HCT116 (cell line): ENCODE data around the gene EPHA1. TPM values are rescaled to one million over a fixed set of nuclear protein-coding genes. Genes with fewer than 3 reads are reported as not detected.

Experiments
- ATAC-seq: fragments of 200-7000 bp; cut with Tn5 transposase; 2 replicates; pipeline ENCODE4 v1.9.1; 2020; ENCODE audit warnings: mild to moderate bottlenecking, moderate library complexity
- BruUV-seq: library from RNA; stranded (reverse); fragments of 400-500 nt; replicated peaks from 2 replicates; lab custom pipeline; 2021; lab: Mats Ljungman, UMichigan
- CTCF ChIA-PET: fragments of 300-600 bp; sonication (Branson Sonifier 250); formaldehyde crosslinking; loops from one replicate; lab custom pipeline; 2021; ENCODE audit warnings: antibody characterized with exemption; lab: Charles Lee
- POLR2A ChIA-PET: fragments of 300-600, 350-600 bp; sonication (Branson Sonifier 250); formaldehyde crosslinking; loops from one replicate; lab custom pipeline; 2021; ENCODE audit warnings: antibody characterized with exemption; lab: Charles Lee
- RAD21 ChIA-PET, 2 experiments: fragments of 300-600 bp; sonication (Branson Sonifier 250); formaldehyde crosslinking; loops; one replicate each; lab custom pipeline; 2023; ENCODE audit warnings: low total read pairs in 2 of 2; ENCODE audit not compliant: uncharacterized antibody in 2 of 2, unreplicated experiment in 2 of 2, low non-redundant PET in 1 of 2; lab: Charles Lee
- DNase-seq: peaks from one replicate; pipeline ENCODE4 v3.0.0-alpha.2; 2010; ENCODE audit warnings: low read depth, low spot score
- H2AFZ ChIP-seq: fragments of 200-600 bp; shearing (Covaris generic), sonication (generic); 2 replicates; pipeline ENCODE4 v1.6.1; 2017; ENCODE audit warnings: low read depth, mixed run types, mixed read lengths, antibody characterized with exemption, low read length; ENCODE audit not compliant: poor library complexity, severe bottlenecking
- H3K27ac ChIP-seq: 2 replicates; pipeline ENCODE4 v1.5.1; 2012; ENCODE audit warnings: low read depth, low read length
- H3K27me3 ChIP-seq: fragments of 200-600 bp; sonication (generic); 2 replicates; pipeline ENCODE4 v1.6.1; 2016; ENCODE audit warnings: mixed run types, low read length, mixed read lengths; ENCODE audit not compliant: insufficient read depth
- H3K36me3 ChIP-seq, 2 experiments: fragments of 200-500 bp in 1 of 2; fragments of 200-600 bp in 1 of 2; sonication (Bioruptor generic) in 1 of 2; sonication (generic) in 1 of 2; 2 replicates each; pipeline versions ENCODE4 v1.5.1 to v1.6.1; 2014 to 2016; ENCODE audit warnings: low read length in 2 of 2, inconsistent platforms in 1 of 2, mixed read lengths in 1 of 2, mixed run types in 1 of 2; ENCODE audit not compliant: insufficient read depth in 2 of 2, control insufficient read depth in 1 of 2
- H3K4me1 ChIP-seq, 2 experiments: fragments of 200-600 bp in 1 of 2; sonication (generic) in 1 of 2; 2 replicates each; pipeline versions ENCODE4 v1.5.1 to v1.6.1; 2012 to 2017; ENCODE audit warnings: low read length in 2 of 2, inconsistent platforms in 1 of 2, mild to moderate bottlenecking in 1 of 2, mixed read lengths in 1 of 2, mixed run types in 1 of 2, moderate library complexity in 1 of 2; ENCODE audit not compliant: insufficient read depth in 2 of 2, control insufficient read depth in 1 of 2
- H3K4me2 ChIP-seq: fragments of 200-600 bp; sonication (generic); 2 replicates; pipeline ENCODE4 v1.6.1; 2017; ENCODE audit warnings: mixed run types, low read length, mixed read lengths
- H3K4me3 ChIP-seq, 2 experiments: fragments of 200-600 bp in 1 of 2; sonication (generic) in 1 of 2; replicated peaks in 1 of 2; 2 replicates each; pipeline ENCODE4 v1.5.1; 2011 to 2016; ENCODE audit warnings: low read length in 2 of 2, control low read depth in 1 of 2, low read depth in 1 of 2, mild to moderate bottlenecking in 1 of 2, mixed read lengths in 1 of 2, mixed run types in 1 of 2
- H3K79me2 ChIP-seq: fragments of 200-600 bp; sonication (generic); 2 replicates; pipeline ENCODE4 v1.6.1; 2017; ENCODE audit warnings: mild to moderate bottlenecking, mixed run types, low read length, moderate library complexity, mixed read lengths; ENCODE audit not compliant: insufficient read depth
- H3K9ac ChIP-seq: fragments of 200-600 bp; sonication (generic); 2 replicates; pipeline ENCODE4 v1.6.1; 2016; ENCODE audit warnings: low read length, mixed read lengths
- H3K9me2 ChIP-seq: fragments of 200-600 bp; sonication (generic), shearing (Covaris generic); 2 replicates; pipeline ENCODE4 v1.6.1; 2017; ENCODE audit warnings: mixed run types, mild to moderate bottlenecking, moderate library complexity; ENCODE audit not compliant: insufficient read depth
- H3K9me3 ChIP-seq, 2 experiments: fragments of 200-500 bp in 1 of 2; fragments of 200-600 bp in 1 of 2; sonication (Bioruptor generic) in 1 of 2; sonication (generic) in 1 of 2; 2 replicates each; pipeline ENCODE4 v1.6.1; 2014 to 2017; ENCODE audit warnings: low read length in 2 of 2, mixed read lengths in 2 of 2, inconsistent platforms in 1 of 2, low read depth in 1 of 2, mild to moderate bottlenecking in 1 of 2, mixed run types in 1 of 2, moderate library complexity in 1 of 2; ENCODE audit not compliant: control insufficient read depth in 1 of 2, insufficient read depth in 1 of 2
- H4K20me1 ChIP-seq: fragments of 200-600 bp; sonication (generic), shearing (Covaris generic); 2 replicates; pipeline ENCODE4 v1.6.1; 2017; ENCODE audit warnings: mixed run types, mild to moderate bottlenecking, moderate library complexity; ENCODE audit not compliant: insufficient read depth
- ELF1 ChIP-seq: IDR thresholded peaks from 2 replicates; pipeline ENCODE4 v1.6.1; 2012; ENCODE audit warnings: low read depth, borderline replicate concordance
- EZH2 ChIP-seq: fragments of 200-600 bp; sonication (generic); IDR thresholded peaks from 2 replicates; pipeline ENCODE4 v1.6.1; 2017; ENCODE audit warnings: antibody characterized with exemption, mixed run types
- FOSL1 ChIP-seq: IDR thresholded peaks from 2 replicates; pipeline ENCODE4 v1.6.1; 2012; ENCODE audit warnings: low read depth
- JUND ChIP-seq: IDR thresholded peaks from 2 replicates; pipeline ENCODE4 v1.6.1; 2012
- POLR2A ChIP-seq: IDR thresholded peaks from 2 replicates; pipeline ENCODE4 v1.7.0; 2011; ENCODE audit warnings: borderline replicate concordance; ENCODE audit not compliant: insufficient read depth, insufficient read length; ENCODE audit errors: extremely low read depth
- POLR2AphosphoS5 ChIP-seq: IDR thresholded peaks from 2 replicates; pipeline ENCODE4 v1.6.1; 2011; ENCODE audit warnings: mild to moderate bottlenecking, low read depth, low read length, moderate library complexity
- SIN3A ChIP-seq: IDR thresholded peaks from 2 replicates; pipeline ENCODE4 v1.6.1; 2012; ENCODE audit warnings: low read depth
- SP1 ChIP-seq: IDR thresholded peaks from 2 replicates; pipeline ENCODE4 v1.6.1; 2012; ENCODE audit warnings: low read depth
- ZFX ChIP-seq: fragments of 450-650 bp; IDR thresholded peaks from 2 replicates; pipeline ENCODE4 v1.6.1; 2017
- ZNF274 ChIP-seq: fragments of 200-500 bp; sonication (Bioruptor generic); IDR thresholded peaks from 2 replicates; pipeline ENCODE4 v1.6.1; 2014; ENCODE audit warnings: mild to moderate bottlenecking, low read depth, low read length, inconsistent platforms
- intact Hi-C: fragments of 100-400 bp; cut with micrococcal nuclease; formaldehyde crosslinking; loops from 2 replicates; pipeline ENCODE4 v1.10.0; 2022
- total RNA-seq: library from RNA; stranded (reverse); gene quantifications from one replicate; pipeline ENCODE4 v1.2.1, GENCODE V29; 2021; ENCODE audit not compliant: unreplicated experiment
- TF ChIP-seq, protein P1 (sequence below): IDR thresholded peaks from 2 replicates; pipeline ENCODE4 v1.6.1; 2012; ENCODE audit warnings: low read depth

Gene EPHA1
- total RNA-seq, 1 experiment from 2014 or later: 29.9 TPM

DNA sequence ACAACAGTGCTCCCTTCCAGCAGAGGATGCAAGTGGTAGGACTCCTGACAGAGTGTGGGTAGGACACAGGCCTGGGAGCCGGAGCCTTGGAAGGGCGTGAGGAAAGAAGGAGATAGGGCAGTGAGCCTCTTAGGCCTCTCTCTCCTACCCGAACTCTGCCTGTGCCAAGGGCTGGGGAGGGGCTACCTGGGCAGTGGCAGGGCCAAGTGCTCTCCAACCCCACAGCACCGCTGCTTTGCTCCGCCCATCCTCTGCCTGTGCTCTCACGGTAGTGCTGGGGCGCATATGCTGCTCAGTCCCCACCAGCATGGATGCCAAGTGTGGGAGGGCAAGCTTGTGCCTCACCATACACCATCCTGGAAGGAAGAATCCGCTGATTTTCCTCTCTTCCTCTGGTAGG is 53.7 kb downstream of the EPHA1 start:
- H3K79me2 ChIP-seq: no peaks in the 10 kb centered on the region
- H3K9me2 ChIP-seq: no peaks in the 10 kb centered on the region
- RAD21 ChIA-PET: no interaction called here
- H3K36me3 ChIP-seq: no peaks in the 10 kb centered on the region
- H3K4me2 ChIP-seq: no peak overlapping the region
- H4K20me1 ChIP-seq: no peaks in the 10 kb centered on the region
- H3K27ac ChIP-seq: no peak overlapping the region
- intact Hi-C loops: no loop called here
- POLR2A ChIA-PET: no interaction called here
- H3K27me3 ChIP-seq: no peaks in the 10 kb centered on the region
- no peak overlapping the region for H2AFZ ChIP-seq
- no TSS peak for BruUV-seq
- H3K9ac ChIP-seq: no peak overlapping the region
- no peak for ATAC-seq
- TF ChIP-seq, protein P1, sequence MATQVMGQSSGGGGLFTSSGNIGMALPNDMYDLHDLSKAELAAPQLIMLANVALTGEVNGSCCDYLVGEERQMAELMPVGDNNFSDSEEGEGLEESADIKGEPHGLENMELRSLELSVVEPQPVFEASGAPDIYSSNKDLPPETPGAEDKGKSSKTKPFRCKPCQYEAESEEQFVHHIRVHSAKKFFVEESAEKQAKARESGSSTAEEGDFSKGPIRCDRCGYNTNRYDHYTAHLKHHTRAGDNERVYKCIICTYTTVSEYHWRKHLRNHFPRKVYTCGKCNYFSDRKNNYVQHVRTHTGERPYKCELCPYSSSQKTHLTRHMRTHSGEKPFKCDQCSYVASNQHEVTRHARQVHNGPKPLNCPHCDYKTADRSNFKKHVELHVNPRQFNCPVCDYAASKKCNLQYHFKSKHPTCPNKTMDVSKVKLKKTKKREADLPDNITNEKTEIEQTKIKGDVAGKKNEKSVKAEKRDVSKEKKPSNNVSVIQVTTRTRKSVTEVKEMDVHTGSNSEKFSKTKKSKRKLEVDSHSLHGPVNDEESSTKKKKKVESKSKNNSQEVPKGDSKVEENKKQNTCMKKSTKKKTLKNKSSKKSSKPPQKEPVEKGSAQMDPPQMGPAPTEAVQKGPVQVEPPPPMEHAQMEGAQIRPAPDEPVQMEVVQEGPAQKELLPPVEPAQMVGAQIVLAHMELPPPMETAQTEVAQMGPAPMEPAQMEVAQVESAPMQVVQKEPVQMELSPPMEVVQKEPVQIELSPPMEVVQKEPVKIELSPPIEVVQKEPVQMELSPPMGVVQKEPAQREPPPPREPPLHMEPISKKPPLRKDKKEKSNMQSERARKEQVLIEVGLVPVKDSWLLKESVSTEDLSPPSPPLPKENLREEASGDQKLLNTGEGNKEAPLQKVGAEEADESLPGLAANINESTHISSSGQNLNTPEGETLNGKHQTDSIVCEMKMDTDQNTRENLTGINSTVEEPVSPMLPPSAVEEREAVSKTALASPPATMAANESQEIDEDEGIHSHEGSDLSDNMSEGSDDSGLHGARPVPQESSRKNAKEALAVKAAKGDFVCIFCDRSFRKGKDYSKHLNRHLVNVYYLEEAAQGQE: no peak
- no peak for TF ChIP-seq POLR2A
- no peak for TF ChIP-seq FOSL1
- TF ChIP-seq, all 23 proteins: peak for 0
- Histone ChIP-seq H3K4me3 (no peak overlapping the region), H3K9me3 (no peaks in the 10 kb centered on the region), H3K4me1 (no peaks in the 10 kb centered on the region)
- no peak for DNase-seq
- CTCF ChIA-PET: no interaction called here

DNA sequence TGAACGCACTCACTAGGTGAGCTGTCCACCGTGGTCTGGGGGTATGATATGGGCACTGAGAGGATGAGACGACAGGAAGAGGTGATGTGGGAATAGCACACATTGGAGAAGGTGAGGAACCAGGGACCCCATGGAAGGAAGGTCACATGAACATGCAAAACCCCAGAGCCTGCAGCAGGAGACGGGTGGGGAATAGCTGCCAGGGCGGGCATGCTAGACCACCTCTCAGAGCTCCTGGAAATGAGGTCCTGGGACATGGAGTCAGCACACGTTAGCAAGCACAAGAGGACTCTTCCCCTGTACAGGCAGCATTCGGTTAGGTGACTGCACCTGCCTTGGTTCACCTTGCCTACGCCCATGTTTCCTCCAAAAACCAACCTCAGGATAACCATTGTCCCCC is 54.3 kb downstream of the EPHA1 start:
- H3K36me3 ChIP-seq: no peaks in the 10 kb centered on the region
- H3K4me2 ChIP-seq: no peak overlapping the region
- no peaks in the 10 kb centered on the region for H3K4me1 ChIP-seq
- H3K9me2 ChIP-seq: no peaks in the 10 kb centered on the region
- H3K9me3 ChIP-seq: no peaks in the 10 kb centered on the region
- no peaks in the 10 kb centered on the region for H4K20me1 ChIP-seq
- no peaks in the 10 kb centered on the region for H3K27me3 ChIP-seq
- RAD21 ChIA-PET: no interaction called here
- no TSS peak for BruUV-seq
- H3K27ac ChIP-seq: no peak overlapping the region
- TF ChIP-seq POLR2AphosphoS5 (no peak), ELF1 (no peak), JUND (no peak), SIN3A (no peak), ZFX (no peak), SP1 (no peak), ZNF274 (no peak), EZH2 (no peak)
- TF ChIP-seq, all 23 proteins: peak for 0
- CTCF ChIA-PET: interaction anchor here (0.7 kb wide), 1 partner anchor 9 kb away, joined by 3 read pairs; no protein-coding TSS in a partner anchor
- no peak for ATAC-seq
- Histone ChIP-seq H3K9ac (no peak overlapping the region), H3K79me2 (no peaks in the 10 kb centered on the region), H2AFZ (no peak overlapping the region), H3K4me3 (no peak overlapping the region)
- DNase-seq: no peak
- POLR2A ChIA-PET: no interaction called here
- intact Hi-C loops: no loop called here
